ENCODE data around the gene MAPKAPK2. TPM values are rescaled to one million over a fixed set of nuclear protein-coding genes. Genes with fewer than 3 reads are reported as not detected.

The MAPKAPK2 gene
- total RNA-seq, 2 experiments from 2014 or later, result 14.5 to 39.9 TPM

DNA sequence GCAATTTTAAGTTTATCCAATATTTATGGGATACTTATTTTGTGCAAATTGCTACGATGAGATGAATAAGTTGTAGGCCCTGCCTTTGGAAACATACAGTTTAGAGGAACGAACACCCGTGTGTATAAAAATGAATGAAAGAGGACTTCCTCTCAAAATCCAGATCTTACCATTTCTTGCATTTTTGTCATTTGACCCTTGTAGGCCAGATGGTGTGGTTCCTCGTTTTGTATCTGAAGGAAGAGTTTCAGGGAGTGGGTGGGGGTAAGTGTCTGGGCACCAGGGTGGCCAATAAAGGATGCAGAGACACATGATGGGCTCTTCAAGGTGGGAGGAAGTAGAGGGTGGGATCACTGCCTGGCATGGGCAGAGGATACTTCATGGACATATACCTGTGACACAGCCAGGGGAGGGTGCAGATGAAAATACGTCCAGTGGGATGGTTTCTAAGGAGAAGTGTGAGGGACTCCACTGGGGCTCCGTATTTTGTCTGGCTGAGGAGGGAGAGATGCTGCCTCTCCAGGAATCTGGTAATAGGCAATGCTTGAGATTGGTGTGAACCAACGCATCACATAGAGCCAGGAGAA lies 14.4 kb downstream of the MAPKAPK2 start:
- BruUV-seq (replicated peaks), result no TSS peak
- H2AFZ ChIP-seq (ENCODE audit: low read length), result no peak overlapping the region
- H4K20me1 ChIP-seq (ENCODE audit: insufficient read depth, low read length), result no peaks in the 10 kb centered on the region
- H3K4me1 ChIP-seq (ENCODE audit: insufficient read depth, low read length, poor library complexity, severe bottlenecking), result no peaks in the 10 kb centered on the region
- no peaks in the 10 kb centered on the region for H3K9me2 ChIP-seq (ENCODE audit: insufficient read depth, low read length)
- ChIA-PET POLR2A (interaction anchor here (0.7 kb wide), 1 partner anchor 178 kb away, joined by 3 read pairs; no protein-coding TSS in a partner anchor), CTCF (ENCODE audit: unreplicated experiment) (no interaction called here)
- DNase-seq (ENCODE audit: low spot score), result no peak
- TF ChIP-seq CTCF (conservative IDR thresholded peaks at IDR 0.05; ENCODE audit: low read length) (no peak), EZH2phosphoT487 (IDR thresholded peaks at IDR 0.05; ENCODE audit: borderline replicate concordance, low read depth, low read length) (no peak)
- H3K4me3 ChIP-seq (ENCODE audit: low read depth, low read length, poor library complexity, severe bottlenecking), result no peak overlapping the region
- H3K9me3 ChIP-seq (ENCODE audit: low read length), result no peaks in the 10 kb centered on the region
- no peaks in the 10 kb centered on the region for H3K79me2 ChIP-seq (ENCODE audit: insufficient read depth, low read depth, low read length)
- no peak overlapping the region for H3K27ac ChIP-seq (ENCODE audit: low read depth, low read length, poor library complexity, severe bottlenecking)
- H3K4me2 ChIP-seq (ENCODE audit: low read length), result no peak overlapping the region
- intact Hi-C loops (cut with micrococcal nuclease; ENCODE audit: unreplicated experiment), result no loop called here
- no peaks in the 10 kb centered on the region for H3K36me3 ChIP-seq (ENCODE audit: insufficient read depth, low read length)

DNA sequence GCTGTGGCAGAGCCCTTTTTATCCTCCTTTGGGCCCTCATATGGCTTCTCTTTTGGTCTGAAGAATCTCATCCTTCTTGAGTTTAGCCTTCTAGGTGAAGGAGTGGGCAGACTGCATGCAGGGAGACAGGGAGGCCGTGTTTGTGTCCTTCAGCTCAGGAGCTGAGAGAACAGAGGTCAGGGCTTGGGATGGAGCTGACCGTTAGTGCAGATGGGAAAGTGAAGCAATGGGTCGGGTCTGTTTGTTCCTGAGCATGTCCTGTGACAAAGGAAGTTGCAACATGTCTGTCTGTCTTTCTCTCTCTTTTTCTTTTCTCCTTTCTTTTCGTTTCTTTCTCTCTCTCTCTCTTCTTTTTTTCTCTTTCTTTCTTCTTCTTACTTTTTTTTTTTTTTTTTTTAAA lies 14.9 kb downstream of the MAPKAPK2 start:
- Histone ChIP-seq H3K36me3 (ENCODE audit: insufficient read depth, low read length) (no peaks in the 10 kb centered on the region), H3K9me3 (ENCODE audit: low read length) (no peaks in the 10 kb centered on the region), H4K20me1 (ENCODE audit: insufficient read depth, low read length) (no peaks in the 10 kb centered on the region), H3K27ac (ENCODE audit: low read depth, low read length, poor library complexity, severe bottlenecking) (no peak overlapping the region), H2AFZ (ENCODE audit: low read length) (no peak overlapping the region), H3K4me3 (ENCODE audit: low read depth, low read length, poor library complexity, severe bottlenecking) (no peak overlapping the region), H3K9me2 (ENCODE audit: insufficient read depth, low read length) (no peaks in the 10 kb centered on the region), H3K4me2 (ENCODE audit: low read length) (no peak overlapping the region), H3K4me1 (ENCODE audit: insufficient read depth, low read length, poor library complexity, severe bottlenecking) (no peaks in the 10 kb centered on the region), H3K79me2 (ENCODE audit: insufficient read depth, low read depth, low read length) (no peaks in the 10 kb centered on the region)
- no peak for DNase-seq (ENCODE audit: low spot score)
- BruUV-seq (replicated peaks), result no TSS peak
- ChIA-PET CTCF (ENCODE audit: unreplicated experiment) (no interaction called here), POLR2A (interaction anchor here (0.6 to 1.5 kb wide), 3 partner anchors 8 to 218 kb away, joined by 3 to 4 read pairs (median 3); no protein-coding TSS in a partner anchor)
- intact Hi-C loops (cut with micrococcal nuclease; ENCODE audit: unreplicated experiment), result no loop called here
- TF ChIP-seq CTCF (conservative IDR thresholded peaks at IDR 0.05; ENCODE audit: low read length) (no peak), EZH2phosphoT487 (IDR thresholded peaks at IDR 0.05; ENCODE audit: borderline replicate concordance, low read depth, low read length) (no peak)

DNA sequence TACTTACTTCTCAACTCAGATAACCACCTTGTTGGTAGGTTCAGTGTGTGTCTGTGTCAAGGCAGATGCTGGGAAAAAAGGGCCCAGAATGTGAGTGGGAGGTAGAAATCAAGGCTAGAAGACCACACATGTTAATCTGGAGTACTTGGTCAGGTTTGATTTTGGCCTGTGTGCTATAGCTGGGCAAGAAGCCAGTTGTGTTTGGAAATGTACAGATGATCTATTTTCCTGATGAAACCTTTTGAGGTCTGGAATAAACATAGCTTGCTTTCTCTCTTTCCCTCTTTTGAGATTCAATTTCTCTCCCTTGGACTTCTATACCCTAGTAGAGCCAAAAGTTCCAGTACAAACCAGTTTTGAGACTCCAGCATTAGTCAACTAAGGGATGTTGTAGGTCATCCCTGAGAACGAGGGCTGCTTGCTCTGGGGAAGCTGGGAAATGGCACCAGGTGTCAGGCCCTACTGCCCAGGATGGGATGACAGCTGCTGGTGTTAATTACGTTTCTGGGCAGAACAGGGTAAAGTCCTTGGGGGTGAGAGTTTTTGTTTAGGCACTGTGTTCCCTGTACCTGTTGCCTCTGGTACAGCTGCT lies 15.8 kb downstream of the MAPKAPK2 start:
- H3K36me3 ChIP-seq (ENCODE audit: insufficient read depth, low read length), result no peaks in the 10 kb centered on the region
- H3K4me1 ChIP-seq (ENCODE audit: insufficient read depth, low read length, poor library complexity, severe bottlenecking), result peaks cover 5% of the 10 kb centered on the region
- no peak for DNase-seq (ENCODE audit: low spot score)
- POLR2A ChIA-PET, result interaction anchor here (0.6 to 1.5 kb wide), 3 partner anchors 9 to 217 kb away, joined by 3 to 4 read pairs (median 3); no protein-coding TSS in a partner anchor
- TF ChIP-seq EZH2phosphoT487 (IDR thresholded peaks at IDR 0.05; ENCODE audit: borderline replicate concordance, low read depth, low read length) (no peak), CTCF (conservative IDR thresholded peaks at IDR 0.05; ENCODE audit: low read length) (no peak)
- CTCF ChIA-PET (ENCODE audit: unreplicated experiment), result no interaction called here
- no peak overlapping the region for H3K4me3 ChIP-seq (ENCODE audit: low read depth, low read length, poor library complexity, severe bottlenecking)
- H3K4me2 ChIP-seq (ENCODE audit: low read length), result no peak overlapping the region
- intact Hi-C loops (cut with micrococcal nuclease; ENCODE audit: unreplicated experiment), result no loop called here
- H3K9me2 ChIP-seq (ENCODE audit: insufficient read depth, low read length), result no peaks in the 10 kb centered on the region
- H3K9me3 ChIP-seq (ENCODE audit: low read length), result no peaks in the 10 kb centered on the region
- no peak overlapping the region for H2AFZ ChIP-seq (ENCODE audit: low read length)
- no TSS peak for BruUV-seq (replicated peaks)
- no peak overlapping the region for H3K27ac ChIP-seq (ENCODE audit: low read depth, low read length, poor library complexity, severe bottlenecking)
- 0 out of 2 replicates have a peak, but pooled peaks cover 4% of the 10 kb centered on the region for H4K20me1 ChIP-seq (ENCODE audit: insufficient read depth, low read length)
- no peaks in the 10 kb centered on the region for H3K79me2 ChIP-seq (ENCODE audit: insufficient read depth, low read depth, low read length)

All from OCI-LY7 (cell line).